ENCODE results near the gene TBC1D22B.

- TF ChIP-seq CTCF (IDR thresholded peaks at IDR 0.05) (no peak), POLR2A (IDR thresholded peaks at IDR 0.05) (no peak), EP300 (IDR thresholded peaks at IDR 0.05) (no peak), POLR2AphosphoS5 (IDR thresholded peaks at IDR 0.05) (no peak)
Observed at GRCh38 chr6:37209461-37210205, 47.9 kb upstream of the TBC1D22B start.
